ENCODE data around the gene GARIN5B.

Gene GARIN5B

DNA sequence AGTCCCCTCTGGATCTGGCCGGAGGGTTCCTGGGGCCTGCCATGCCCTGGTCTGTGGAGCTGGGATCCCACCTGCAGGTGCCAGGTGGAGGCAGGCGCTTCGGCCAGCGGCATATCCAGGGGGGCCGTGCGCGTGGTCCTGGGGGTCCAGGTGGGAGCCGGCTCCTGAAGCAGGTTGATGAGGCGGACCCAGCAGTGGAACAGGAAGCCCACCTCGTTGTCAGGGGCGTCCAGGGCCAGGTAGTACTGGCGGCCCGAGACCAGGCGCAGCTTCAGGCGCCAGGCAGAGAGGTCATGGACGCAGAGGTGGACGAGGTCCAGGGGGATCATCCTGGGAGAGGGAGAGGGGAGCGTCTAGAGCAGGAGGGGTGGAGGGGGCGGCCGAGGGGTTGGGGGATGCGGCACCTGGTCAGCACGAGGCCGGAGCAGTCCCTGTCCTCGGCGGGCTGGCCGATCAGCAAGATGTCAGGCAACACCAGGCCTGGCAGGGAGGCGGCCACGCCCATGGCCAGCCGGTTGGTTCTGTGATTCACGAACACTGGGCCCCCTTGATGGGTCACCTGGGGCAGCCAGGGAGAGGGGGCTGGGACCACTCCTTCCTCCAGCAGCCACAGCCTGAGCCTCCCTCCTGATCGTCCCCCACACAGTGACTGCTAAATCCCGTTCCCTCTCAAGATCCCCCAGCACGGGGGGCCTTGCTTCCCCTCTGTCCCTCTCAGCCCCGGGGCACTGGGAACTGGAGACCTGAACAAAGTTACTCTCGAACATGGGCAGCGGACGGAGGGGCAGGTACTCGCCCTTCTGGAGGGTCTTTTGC is 678 bp downstream of the GARIN5B start:
- no peak for DNase-seq (ENCODE audit: low read depth)
- Histone ChIP-seq H3K4me3 (ENCODE audit: low read length) (no peak overlapping the region), H3K27me3 (replicated peaks; ENCODE audit: control insufficient read depth, insufficient read depth, low read length) (peaks cover under 1% of the 10 kb centered on the region), H3K36me3 (ENCODE audit: control insufficient read depth, insufficient read depth, low read length, severe bottlenecking) (no peaks in the 10 kb centered on the region), H3K4me1 (ENCODE audit: control insufficient read depth, insufficient read depth, low read length) (no peaks in the 10 kb centered on the region), H3K9ac (ENCODE audit: low read length) (no peak overlapping the region), H3K9me3 (ENCODE audit: control insufficient read depth, low read length) (no peaks in the 10 kb centered on the region)

DNA sequence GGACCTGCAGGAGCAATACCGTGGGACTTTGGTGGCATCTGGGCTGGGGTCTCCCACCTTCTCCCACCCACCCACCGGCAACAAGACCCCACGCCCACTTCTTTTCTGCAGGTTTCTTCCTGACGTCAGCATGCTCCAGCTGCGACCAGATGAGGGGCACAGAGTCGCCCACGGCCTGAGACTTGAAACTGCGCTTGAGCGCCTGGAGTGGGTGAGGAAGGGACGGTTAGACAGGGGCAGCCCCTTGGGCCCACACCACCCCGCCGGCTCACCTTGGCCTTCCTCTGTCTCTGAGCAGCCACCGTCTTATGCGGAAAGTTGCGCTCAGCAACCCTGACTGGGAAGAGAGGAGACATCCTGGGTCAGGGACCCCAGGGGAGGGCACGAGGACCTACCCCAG is 2.2 kb downstream of the GARIN5B start:
- no peaks in the 10 kb centered on the region for H3K36me3 ChIP-seq (ENCODE audit: control insufficient read depth, insufficient read depth, low read length, severe bottlenecking)
- no peak overlapping the region for H3K4me3 ChIP-seq (ENCODE audit: low read length)
- H3K9ac ChIP-seq (ENCODE audit: low read length) = no peak overlapping the region
- H3K9me3 ChIP-seq (ENCODE audit: control insufficient read depth, low read length) = no peaks in the 10 kb centered on the region
- H3K4me1 ChIP-seq (ENCODE audit: control insufficient read depth, insufficient read depth, low read length) = no peaks in the 10 kb centered on the region
- DNase-seq (ENCODE audit: low read depth) = no peak
- peaks cover 5% of the 10 kb centered on the region for H3K27me3 ChIP-seq (replicated peaks; ENCODE audit: control insufficient read depth, insufficient read depth, low read length)

DNA sequence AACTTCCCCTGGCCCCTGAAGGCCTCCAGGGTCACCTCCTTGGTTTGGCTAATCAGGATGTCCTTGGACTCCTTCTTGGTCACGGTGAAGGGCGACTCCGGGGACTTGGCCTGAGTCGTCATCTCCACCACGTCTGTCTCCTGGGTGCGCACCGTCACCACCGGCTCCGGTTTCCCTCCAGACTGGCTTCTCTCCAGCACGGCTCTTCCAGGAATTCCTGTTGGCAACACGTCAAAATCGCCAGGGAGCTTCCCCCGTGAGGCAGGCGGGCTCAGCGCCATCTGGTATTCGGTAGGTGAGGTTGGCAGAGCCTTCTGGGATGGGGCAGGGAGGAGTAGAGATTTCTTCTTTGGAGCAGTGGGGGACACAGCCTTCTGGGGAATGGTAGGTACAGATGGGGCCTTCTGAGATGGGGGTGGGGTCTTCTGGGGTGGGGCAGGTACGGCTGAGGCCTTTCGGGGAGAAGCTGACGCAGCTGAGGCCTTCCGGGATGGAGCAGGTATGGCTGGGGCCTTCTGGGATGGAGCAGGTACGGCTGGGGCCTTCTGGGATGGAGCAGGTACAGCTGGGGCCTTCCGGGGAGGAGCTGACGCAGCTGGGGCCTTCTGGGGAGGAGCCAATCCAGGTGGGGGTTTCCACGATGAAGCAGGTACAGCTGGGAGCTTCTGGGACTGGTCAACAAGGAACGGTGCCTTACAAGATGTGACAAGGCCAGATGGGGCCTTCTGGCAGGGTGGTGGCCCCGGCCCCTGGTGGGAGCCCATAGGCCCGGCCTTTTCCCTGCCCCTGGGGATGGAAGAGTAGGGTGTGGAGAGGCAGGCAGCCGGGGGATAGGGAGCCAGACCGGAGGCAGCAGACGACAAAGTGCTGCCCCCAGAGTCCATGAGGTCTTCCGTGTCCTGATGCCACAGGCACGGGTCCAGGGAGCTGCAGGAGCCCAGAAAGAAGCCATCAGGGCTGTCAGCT is 3.8 kb downstream of the GARIN5B start:
- Histone ChIP-seq H3K9ac (ENCODE audit: low read length) (no peak overlapping the region), H3K4me3 (ENCODE audit: low read length) (no peak overlapping the region), H3K27me3 (replicated peaks; ENCODE audit: control insufficient read depth, insufficient read depth, low read length) (peaks cover 6% of the 10 kb centered on the region), H3K9me3 (ENCODE audit: control insufficient read depth, low read length) (no peaks in the 10 kb centered on the region), H3K4me1 (ENCODE audit: control insufficient read depth, insufficient read depth, low read length) (no peaks in the 10 kb centered on the region), H3K36me3 (ENCODE audit: control insufficient read depth, insufficient read depth, low read length, severe bottlenecking) (no peaks in the 10 kb centered on the region)
- no peak for DNase-seq (ENCODE audit: low read depth)

DNA sequence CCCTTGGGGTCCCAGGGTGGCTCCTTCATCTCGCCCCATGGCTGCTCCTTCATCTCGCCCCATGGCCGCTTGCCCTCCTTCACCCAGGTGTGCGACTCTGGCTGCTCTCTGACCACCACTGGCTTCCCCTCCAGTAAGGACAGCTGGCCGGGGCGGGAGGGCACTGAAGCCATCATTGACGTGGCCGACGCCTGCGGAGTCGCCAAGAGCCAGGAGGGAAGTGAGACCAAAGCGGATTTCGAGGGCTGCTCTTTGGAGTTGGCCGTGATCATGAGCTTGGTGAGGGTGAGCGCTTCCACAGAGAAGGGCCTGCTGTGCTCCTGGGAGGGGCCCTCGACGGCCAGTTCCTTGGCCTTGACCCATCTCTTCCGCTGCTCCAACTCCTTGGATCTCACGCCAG is 4.6 kb downstream of the GARIN5B start:
- Histone ChIP-seq H3K4me3 (ENCODE audit: low read length) (no peak overlapping the region), H3K4me1 (ENCODE audit: control insufficient read depth, insufficient read depth, low read length) (no peaks in the 10 kb centered on the region), H3K27me3 (replicated peaks; ENCODE audit: control insufficient read depth, insufficient read depth, low read length) (peaks cover 10% of the 10 kb centered on the region), H3K36me3 (ENCODE audit: control insufficient read depth, insufficient read depth, low read length, severe bottlenecking) (no peaks in the 10 kb centered on the region), H3K9me3 (ENCODE audit: control insufficient read depth, low read length) (no peaks in the 10 kb centered on the region), H3K9ac (ENCODE audit: low read length) (no peak overlapping the region)
- DNase-seq (ENCODE audit: low read depth) = no peak

DNA sequence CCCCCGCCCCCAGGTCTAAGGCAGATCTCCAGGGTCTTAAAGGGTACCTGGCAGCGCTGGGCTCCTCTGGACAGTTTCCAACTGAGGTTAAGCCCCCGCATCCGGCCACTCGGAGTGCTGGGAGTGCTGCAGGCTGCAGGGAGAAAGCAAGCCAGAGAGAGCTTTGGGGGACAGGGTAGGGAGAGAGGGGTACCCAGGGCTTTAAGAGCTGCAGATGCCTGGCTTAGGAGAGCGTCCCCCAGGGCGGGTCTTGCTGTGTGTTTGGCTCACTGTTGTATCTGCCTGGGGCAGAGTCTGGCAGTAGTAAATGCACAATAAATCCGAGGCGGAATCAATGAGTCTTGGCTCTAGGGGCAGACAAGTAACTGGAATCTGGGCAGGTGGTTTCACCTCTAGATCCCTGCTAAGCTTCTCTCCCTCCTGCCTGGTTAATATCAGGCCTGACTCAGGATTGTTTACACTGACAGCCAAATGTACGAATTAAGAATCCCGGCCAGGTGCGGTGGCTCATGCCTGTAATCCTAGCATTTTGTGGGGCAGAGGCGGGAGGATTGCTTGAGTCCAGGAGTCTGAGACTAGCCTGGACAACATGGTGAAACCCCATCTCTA is 7.7 kb downstream of the GARIN5B start:
- no peak overlapping the region for H3K4me3 ChIP-seq (ENCODE audit: low read length)
- no peaks in the 10 kb centered on the region for H3K9me3 ChIP-seq (ENCODE audit: control insufficient read depth, low read length)
- DNase-seq (ENCODE audit: low read depth) = no peak
- no peaks in the 10 kb centered on the region for H3K36me3 ChIP-seq (ENCODE audit: control insufficient read depth, insufficient read depth, low read length, severe bottlenecking)
- H3K27me3 ChIP-seq (replicated peaks; ENCODE audit: control insufficient read depth, insufficient read depth, low read length) = peaks cover 37% of the 10 kb centered on the region
- H3K4me1 ChIP-seq (ENCODE audit: control insufficient read depth, insufficient read depth, low read length) = no peaks in the 10 kb centered on the region
- no peak overlapping the region for H3K9ac ChIP-seq (ENCODE audit: low read length)

DNA sequence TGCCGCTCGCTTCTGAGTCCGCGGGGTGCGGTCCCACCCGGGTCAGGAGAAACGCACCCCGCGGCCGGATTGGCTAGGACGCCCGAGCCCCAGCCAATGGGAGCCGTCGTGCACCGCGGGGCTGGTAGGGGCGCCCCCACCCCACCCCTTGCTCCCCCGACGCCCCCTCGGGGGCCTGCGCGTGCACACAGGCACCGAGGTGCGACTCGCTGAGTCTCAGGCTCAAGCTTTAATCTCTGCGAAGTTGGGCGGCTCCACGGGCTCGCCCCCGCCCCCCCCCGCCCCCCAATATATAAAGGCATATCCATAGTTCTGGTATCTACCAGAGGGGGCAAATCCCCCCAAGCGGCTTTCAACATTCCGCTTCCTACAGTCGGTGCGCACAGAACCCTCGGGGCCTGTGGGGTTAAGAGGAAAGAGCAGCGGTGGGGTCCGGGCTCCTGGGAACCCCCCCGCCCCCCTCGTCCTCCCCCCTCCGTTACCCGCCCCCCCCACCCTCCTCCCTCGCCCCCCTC is 8.3 kb downstream of the GARIN5B start, which contains the start of gene COX6B2:
Gene COX6B2 (minus strand): TSS at position 22 of the 515 bp plus-strand sequence. CDS start 198 bp downstream, outside the sequence.
- Histone ChIP-seq H3K4me1 (ENCODE audit: control insufficient read depth, insufficient read depth, low read length) (no peaks in the 10 kb centered on the region), H3K9me3 (ENCODE audit: control insufficient read depth, low read length) (no peaks in the 10 kb centered on the region), H3K36me3 (ENCODE audit: control insufficient read depth, insufficient read depth, low read length, severe bottlenecking) (no peaks in the 10 kb centered on the region), H3K4me3 (ENCODE audit: low read length) (peak within 1 kb of the TSS; percentile 54), H3K9ac (ENCODE audit: low read length) (no peak within 1 kb of the TSS), H3K27me3 (replicated peaks; ENCODE audit: control insufficient read depth, insufficient read depth, low read length) (peaks cover 37% of the 10 kb centered on the region)
- DNase-seq (ENCODE audit: low read depth) = no peak

GRCh38 chr19:55353803-55354697 is 9.0 kb downstream of the GARIN5B start:
- Histone ChIP-seq H3K9ac (ENCODE audit: low read length) (no peak overlapping the region), H3K36me3 (ENCODE audit: control insufficient read depth, insufficient read depth, low read length, severe bottlenecking) (no peaks in the 10 kb centered on the region), H3K4me1 (ENCODE audit: control insufficient read depth, insufficient read depth, low read length) (no peaks in the 10 kb centered on the region), H3K4me3 (ENCODE audit: low read length) (peak overlapping the region; percentile 54), H3K9me3 (ENCODE audit: control insufficient read depth, low read length) (no peaks in the 10 kb centered on the region), H3K27me3 (replicated peaks; ENCODE audit: control insufficient read depth, insufficient read depth, low read length) (peaks cover 37% of the 10 kb centered on the region)
- DNase-seq (ENCODE audit: low read depth) = peak; percentile 74

DNA sequence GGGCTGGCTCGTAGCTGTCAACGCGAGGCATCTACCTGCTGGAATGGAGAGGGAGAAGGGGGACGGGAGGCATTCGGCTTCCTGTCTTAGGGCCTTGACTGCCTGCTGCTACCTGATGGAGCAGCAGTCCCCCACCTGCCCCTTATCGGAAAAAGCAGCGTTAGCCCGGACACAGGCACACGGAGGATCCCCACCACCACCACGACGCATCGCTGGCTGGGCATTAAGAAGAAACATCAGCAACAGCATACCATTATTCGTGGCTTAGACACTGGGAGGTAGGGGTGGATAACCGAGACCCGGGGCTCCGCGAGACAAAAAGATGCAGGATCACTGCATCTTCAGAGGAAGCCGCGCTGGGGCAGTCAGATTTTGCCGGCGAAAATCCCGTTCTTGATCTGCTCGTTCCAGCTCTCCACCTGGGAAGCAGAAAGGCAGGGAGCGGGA is 9.7 kb downstream of the GARIN5B start:
- no peaks in the 10 kb centered on the region for H3K4me1 ChIP-seq (ENCODE audit: control insufficient read depth, insufficient read depth, low read length)
- peak overlapping the region; percentile 54 for H3K4me3 ChIP-seq (ENCODE audit: low read length)
- H3K9me3 ChIP-seq (ENCODE audit: control insufficient read depth, low read length) = no peaks in the 10 kb centered on the region
- H3K9ac ChIP-seq (ENCODE audit: low read length) = no peak overlapping the region
- no peak for DNase-seq (ENCODE audit: low read depth)
- H3K36me3 ChIP-seq (ENCODE audit: control insufficient read depth, insufficient read depth, low read length, severe bottlenecking) = no peaks in the 10 kb centered on the region
- peaks cover 37% of the 10 kb centered on the region for H3K27me3 ChIP-seq (replicated peaks; ENCODE audit: control insufficient read depth, insufficient read depth, low read length)

DNA sequence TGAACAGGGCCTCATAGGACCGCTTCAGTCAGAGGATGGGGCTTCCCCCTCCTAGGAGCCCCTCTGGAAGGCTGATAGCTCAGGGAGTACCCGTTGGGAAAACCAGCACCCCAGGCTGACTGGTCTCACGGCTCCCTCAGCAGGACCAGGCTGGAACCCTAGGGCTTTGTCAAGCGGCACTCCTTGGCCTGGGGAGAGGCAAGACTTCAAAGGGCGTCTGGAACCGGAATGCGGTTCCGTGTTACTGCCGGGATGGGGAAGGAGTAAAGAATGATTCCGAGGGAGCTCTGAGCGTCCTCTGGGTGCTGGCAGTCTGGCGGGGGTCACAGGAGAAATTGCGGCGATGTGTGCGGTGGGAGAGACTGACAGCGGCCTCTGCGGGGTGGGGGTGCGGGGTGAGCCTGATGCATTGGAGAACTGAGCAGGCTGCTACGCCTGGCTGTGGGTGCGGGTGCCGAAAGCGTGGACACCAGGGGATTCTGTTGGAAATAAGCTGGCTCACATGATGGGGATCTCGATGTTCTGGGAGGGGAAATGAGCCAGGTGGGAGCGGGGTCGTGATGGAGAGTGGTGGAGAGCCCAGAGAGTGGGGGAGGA is 10.4 kb downstream of the GARIN5B start:
- Histone ChIP-seq H3K9me3 (ENCODE audit: control insufficient read depth, low read length) (no peaks in the 10 kb centered on the region), H3K4me1 (ENCODE audit: control insufficient read depth, insufficient read depth, low read length) (no peaks in the 10 kb centered on the region), H3K9ac (ENCODE audit: low read length) (no peak overlapping the region), H3K36me3 (ENCODE audit: control insufficient read depth, insufficient read depth, low read length, severe bottlenecking) (no peaks in the 10 kb centered on the region), H3K27me3 (replicated peaks; ENCODE audit: control insufficient read depth, insufficient read depth, low read length) (peaks cover 37% of the 10 kb centered on the region), H3K4me3 (ENCODE audit: low read length) (no peak overlapping the region)
- no peak for DNase-seq (ENCODE audit: low read depth)

DNA sequence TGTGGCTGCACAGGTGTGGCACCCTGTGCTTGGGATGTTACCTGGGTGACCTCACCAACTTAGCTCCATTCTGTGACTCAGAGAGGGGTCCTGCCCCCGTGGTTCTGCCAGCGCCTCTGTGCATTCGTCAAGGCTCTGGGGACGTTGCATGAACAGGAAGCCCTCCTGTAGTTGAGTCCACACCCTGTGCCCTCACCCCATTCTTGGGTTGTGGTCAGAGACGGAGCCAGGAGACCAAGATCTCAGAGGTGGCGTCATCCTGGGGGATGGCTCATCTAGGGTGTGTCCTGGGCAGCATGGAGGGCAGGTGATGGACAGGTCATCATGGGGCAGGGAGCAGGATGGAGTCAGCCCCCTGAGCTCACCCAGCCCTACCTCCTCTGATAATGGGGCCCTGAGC is 11.0 kb downstream of the GARIN5B start:
- Histone ChIP-seq H3K27me3 (replicated peaks; ENCODE audit: control insufficient read depth, insufficient read depth, low read length) (peaks cover 34% of the 10 kb centered on the region), H3K36me3 (ENCODE audit: control insufficient read depth, insufficient read depth, low read length, severe bottlenecking) (no peaks in the 10 kb centered on the region), H3K4me3 (ENCODE audit: low read length) (no peak overlapping the region), H3K9ac (ENCODE audit: low read length) (no peak overlapping the region), H3K9me3 (ENCODE audit: control insufficient read depth, low read length) (no peaks in the 10 kb centered on the region), H3K4me1 (ENCODE audit: control insufficient read depth, insufficient read depth, low read length) (no peaks in the 10 kb centered on the region)
- DNase-seq (ENCODE audit: low read depth) = no peak

All from adipocyte (in vitro differentiated cells).